GM20000 (cell line): ENCODE measurements around the gene RBFOX1.

Experiments used
- DNase-seq: peaks from one replicate; pipeline ENCODE4 v3.0.0; 2012; ENCODE audit warnings: low spot score
- TF ChIP-seq, protein P1 (sequence below): IDR thresholded peaks from 2 replicates; pipeline ENCODE4 v1.5.1; 2012; ENCODE audit warnings: mild to moderate bottlenecking, control low read depth; ENCODE audit errors: extremely low read depth, missing control alignments

RBFOX1 gene

DNA sequence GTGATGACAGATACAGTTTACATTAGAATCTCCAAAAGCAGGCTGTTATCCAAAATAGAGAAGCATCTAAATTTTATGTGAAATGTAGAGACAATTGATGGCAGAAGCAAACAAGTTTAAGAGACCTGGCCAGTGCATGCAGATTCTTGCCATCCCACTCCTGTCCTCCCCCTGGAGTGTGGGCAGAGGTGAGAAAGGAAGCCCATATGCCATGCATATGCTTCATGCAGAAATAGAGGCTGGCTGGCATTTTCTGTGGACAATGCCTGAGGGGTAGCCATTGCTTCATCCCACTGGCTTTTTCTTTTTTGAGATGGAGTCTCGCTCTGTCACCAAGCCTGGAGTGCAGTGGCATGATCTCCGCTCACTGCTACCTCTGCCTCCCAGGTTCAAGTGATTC, 382.1 kb downstream of the RBFOX1 start:
- no peak for DNase-seq
- TF ChIP-seq, protein P1, sequence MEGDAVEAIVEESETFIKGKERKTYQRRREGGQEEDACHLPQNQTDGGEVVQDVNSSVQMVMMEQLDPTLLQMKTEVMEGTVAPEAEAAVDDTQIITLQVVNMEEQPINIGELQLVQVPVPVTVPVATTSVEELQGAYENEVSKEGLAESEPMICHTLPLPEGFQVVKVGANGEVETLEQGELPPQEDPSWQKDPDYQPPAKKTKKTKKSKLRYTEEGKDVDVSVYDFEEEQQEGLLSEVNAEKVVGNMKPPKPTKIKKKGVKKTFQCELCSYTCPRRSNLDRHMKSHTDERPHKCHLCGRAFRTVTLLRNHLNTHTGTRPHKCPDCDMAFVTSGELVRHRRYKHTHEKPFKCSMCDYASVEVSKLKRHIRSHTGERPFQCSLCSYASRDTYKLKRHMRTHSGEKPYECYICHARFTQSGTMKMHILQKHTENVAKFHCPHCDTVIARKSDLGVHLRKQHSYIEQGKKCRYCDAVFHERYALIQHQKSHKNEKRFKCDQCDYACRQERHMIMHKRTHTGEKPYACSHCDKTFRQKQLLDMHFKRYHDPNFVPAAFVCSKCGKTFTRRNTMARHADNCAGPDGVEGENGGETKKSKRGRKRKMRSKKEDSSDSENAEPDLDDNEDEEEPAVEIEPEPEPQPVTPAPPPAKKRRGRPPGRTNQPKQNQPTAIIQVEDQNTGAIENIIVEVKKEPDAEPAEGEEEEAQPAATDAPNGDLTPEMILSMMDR, result no peak

DNA sequence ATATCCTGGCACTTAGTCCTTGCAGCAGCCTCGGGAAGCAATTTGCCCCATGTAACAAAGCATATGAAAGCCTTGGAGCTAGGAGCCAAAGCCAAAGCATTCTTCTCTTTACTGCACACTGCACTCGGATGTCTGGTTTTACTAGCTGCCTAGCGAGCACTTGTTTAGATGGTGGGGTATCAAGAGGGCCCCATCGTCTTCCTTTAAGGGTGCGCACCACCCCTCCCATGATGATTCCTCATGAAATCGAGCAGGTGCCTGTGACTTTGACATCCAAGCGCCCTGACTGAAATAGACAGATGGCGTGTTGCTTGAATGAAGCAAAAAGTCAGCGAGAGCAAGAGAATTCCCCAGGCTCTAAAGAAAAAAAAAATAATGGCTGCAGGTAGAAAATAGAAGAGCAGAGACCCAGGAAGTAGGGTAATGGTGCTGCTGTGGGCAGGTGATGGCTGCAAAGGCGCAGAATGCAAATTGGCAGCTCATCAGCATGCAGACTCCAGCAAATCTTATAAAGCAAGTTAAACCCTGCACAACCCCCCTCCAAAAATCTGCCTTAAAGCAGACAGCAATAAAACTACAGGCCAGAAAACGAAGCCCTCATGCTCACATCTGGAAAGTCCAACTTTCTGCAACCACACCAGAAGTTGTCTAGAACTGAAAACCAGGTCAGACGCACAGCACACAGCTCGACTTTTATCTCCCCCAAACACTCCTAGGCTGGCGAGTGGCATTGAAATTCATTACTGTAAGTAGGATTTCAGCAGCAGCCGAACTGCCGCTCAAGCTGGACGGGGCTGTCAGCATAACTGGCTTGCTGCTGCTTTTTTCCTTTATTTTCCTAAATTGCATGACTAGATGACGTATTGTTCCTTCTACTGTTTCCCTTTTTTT, 384.3 kb downstream of the RBFOX1 start:
- DNase-seq, result no peak
- TF ChIP-seq, protein P1, result no peak

DNA sequence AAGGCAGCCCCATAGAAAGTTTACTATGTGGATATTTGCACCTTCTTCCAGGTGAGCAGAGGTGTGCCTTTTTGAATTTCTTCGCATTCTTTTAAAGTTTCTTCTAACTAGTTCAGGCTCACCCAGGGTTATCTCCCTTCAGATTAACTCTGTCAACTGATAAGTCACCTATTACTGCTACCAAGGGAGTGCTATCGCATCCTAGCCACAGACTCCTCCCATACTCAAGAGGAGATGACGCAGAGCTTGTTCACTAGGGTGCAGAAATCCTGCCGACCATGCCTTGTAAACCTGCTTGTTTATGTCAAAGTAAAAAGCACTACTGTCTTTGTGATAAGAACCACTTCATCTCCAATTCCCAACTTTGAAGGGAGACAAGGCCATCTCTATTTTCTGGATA, 390.1 kb downstream of the RBFOX1 start:
- TF ChIP-seq, protein P1, result no peak
- no peak for DNase-seq

DNA sequence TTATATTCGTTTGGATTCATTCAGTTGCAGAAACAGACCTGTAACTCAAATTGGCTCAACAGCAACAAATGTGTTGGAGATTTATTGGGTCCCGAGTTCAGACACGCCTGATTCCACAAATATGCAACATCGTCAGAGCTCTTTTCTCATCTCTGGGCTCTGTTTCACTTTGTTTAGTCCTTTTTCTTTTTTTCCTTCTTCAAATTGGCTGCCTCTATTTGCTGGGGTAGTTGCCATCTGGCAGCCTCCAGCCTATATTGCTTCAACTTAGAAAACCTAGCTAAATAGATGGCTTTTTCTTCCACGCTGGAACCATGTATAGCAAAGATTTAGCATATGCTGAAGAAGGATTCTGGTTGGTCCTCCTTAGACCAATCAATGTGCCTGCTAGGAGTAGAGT, 398.5 kb downstream of the RBFOX1 start:
- no peak for DNase-seq

DNA sequence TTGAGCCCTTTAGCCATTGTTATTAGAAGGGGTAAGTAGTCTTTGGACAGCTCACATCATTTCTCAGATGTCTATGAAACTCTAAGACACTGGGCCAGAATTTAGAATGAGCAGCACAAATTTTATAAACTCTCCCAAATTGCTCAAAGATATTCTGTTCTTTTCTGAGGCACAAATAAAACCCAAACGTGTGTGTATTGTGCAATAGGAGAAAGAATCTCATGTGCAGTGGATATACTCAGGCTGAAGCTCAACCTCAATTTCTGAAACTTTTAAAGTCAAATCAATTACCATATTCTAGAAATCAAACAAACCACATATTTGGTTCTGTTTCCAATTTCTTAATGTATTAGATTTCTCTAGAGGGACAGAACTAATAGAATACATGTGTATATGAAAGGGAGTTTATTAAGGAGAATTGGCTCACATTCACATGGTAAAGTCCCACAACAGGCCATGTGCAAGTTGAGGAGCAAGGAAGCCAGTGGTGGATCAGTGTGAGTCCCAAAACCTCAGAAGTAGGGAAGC, 403.6 kb downstream of the RBFOX1 start:
- no peak for DNase-seq
- TF ChIP-seq, protein P1, result no peak

More for the DNA sequence above, 398.5 kb downstream of the RBFOX1 start:
- TF ChIP-seq, protein P1, result no peak

DNA sequence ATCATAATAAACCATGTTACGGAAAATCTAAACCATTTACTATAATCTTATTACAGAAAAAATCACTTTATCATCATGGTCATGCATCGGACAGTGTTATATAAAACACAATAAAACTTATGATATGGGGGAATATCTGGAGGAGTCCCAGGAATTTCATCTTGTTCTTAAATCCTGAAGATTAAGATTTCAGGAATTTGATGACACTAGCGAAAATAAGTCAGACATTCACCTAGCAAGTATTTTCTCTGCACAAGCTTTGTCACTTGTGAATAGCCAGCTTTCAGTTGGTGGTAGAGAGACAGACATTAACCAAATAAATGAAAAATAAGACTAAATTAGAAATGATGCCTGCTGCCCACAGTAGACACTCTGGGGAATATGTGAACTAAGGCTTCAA, 410.0 kb downstream of the RBFOX1 start:
- no peak for DNase-seq
- TF ChIP-seq, protein P1, result no peak

DNA sequence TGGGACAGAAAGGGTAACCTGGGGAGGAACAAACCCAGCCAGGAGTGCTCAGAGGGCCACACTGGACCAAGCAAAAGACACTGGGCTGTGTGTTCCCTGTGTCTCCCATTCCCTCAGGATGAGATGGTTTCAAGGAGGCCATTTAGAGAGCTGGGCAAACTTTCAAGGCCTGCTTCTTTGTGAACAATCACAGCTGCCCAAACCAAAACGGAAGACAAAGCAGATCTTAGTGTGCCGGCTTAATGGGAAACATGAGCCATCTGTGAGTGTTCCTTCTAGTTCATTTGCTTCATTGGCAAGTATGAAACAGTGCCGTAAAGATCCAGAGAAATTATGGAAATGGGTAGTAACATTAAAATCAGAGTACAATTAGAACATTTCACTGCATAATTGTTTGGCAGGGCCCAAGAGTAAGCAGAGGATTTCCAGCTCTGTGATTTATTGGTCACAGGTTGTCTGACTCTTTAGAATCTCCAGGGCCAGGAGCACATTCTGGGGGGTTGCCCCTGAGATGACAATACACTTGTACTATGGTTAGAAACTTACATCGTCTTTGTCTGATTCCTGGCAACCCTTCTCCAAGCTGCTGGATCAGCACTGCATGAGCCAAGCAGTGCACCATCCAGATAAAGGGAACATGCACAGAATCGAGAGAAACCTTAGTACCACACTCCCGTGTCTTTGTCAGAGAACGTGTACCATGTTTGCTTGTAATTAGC, 412.1 kb downstream of the RBFOX1 start:
- TF ChIP-seq, protein P1, result no peak
- no peak for DNase-seq
